Measurements from ENCODE around the gene FASTKD2.

FASTKD2 gene

DNA sequence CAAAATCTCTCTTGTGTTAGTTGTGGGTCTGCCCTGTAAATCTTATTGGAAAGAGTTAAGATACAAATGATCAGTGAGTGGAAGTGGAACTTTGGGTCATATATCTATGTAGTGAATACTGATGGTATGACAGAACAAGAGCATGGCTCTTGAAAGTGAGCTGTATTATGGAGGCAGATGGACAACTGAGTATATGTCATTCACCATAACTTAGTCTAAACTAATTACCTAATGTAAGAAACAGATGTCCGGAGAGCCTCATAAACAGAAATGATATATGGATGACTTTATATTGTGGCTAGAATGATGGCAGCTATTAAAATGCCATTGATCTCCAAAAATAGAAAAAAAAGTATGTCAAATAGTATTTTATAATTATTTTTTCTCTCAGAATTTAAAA is 72.4 kb downstream of the FASTKD2 start:
- no peak for DNase-seq (ENCODE audit: low spot score)

DNA sequence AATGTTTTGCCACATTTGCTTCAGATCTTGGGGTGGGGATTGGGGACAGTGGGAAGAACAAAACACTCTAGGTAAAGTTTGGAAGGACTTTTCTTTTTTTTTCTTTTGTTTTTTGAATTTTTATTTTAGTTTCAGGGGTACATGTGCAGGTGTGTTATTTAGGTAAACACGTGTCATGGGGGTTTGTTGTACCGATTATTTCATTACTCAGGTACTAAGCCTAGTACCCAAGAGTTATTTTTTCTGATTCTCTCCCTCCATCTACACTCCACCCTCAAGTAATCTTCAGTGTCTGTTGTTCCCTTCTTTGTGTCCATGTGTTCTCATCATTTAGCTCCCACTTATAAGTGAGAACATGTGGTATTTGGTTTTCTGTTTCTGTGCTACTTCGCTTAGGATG is 73.3 kb downstream of the FASTKD2 start:
- no peak for DNase-seq (ENCODE audit: low spot score)

- DNase-seq (ENCODE audit: low spot score): no peak
Observed at GRCh38 chr2:206840999-206841398, 75.6 kb downstream of the FASTKD2 start.
